Endothelial cell of umbilical vein (primary cell): ENCODE measurements around the gene ACSS1. TPM values are rescaled to one million over a fixed set of nuclear protein-coding genes. Genes with fewer than 3 reads are reported as not detected.

ENCODE experiments used
- BruUV-seq: library from RNA; stranded (reverse); fragments of 400-500 nt; replicated peaks from 2 replicates; lab custom pipeline; 2021; lab: Mats Ljungman, UMichigan
- CTCF ChIA-PET: fragments of 300-600, 350-600 bp; sonication (Branson Sonifier 250); formaldehyde crosslinking; loops from one replicate; lab custom pipeline; 2021; ENCODE audit warnings: antibody characterized with exemption, inconsistent platforms; lab: Charles Lee
- POLR2A ChIA-PET: fragments of 300-600, 350-600 bp; sonication (Branson Sonifier 250); formaldehyde crosslinking; loops from one replicate; lab custom pipeline; 2021; ENCODE audit warnings: antibody characterized with exemption, inconsistent platforms; lab: Charles Lee
- DNase-seq: peaks from one replicate; pipeline ENCODE4 v3.0.0-alpha.2; 2011; ENCODE audit warnings: low read depth, low spot score
- FAIRE-seq: peaks from 2 replicates; lab custom pipeline; 2011; peaks lifted over from hg19 to GRCh38; lab: Jason Lieb, UNC
- H2AFZ ChIP-seq: 2 replicates; pipeline ENCODE4 v1.6.0; 2012; ENCODE audit warnings: low read depth, low read length, control low read depth, inconsistent platforms
- H3K27ac ChIP-seq: 2 replicates; pipeline ENCODE4 v1.5.1; 2011; ENCODE audit warnings: low read depth, mild to moderate bottlenecking, control low read depth, low read length, moderate library complexity; ENCODE audit not compliant: insufficient read depth
- H3K27me3 ChIP-seq, 2 experiments: 2 replicates each; pipeline versions ENCODE4 v1.6.0 to v1.6.1; 2011; ENCODE audit warnings: low read length in 2 of 2, mixed read lengths in 1 of 2; ENCODE audit not compliant: control insufficient read depth in 2 of 2, insufficient read depth in 2 of 2
- H3K36me3 ChIP-seq, 2 experiments: 2 replicates in 1 of 2; 3 replicates in 1 of 2; pipeline ENCODE4 v1.5.1; 2011; ENCODE audit warnings: low read length in 2 of 2, mild to moderate bottlenecking in 1 of 2, moderate library complexity in 1 of 2; ENCODE audit not compliant: control insufficient read depth in 2 of 2, insufficient read depth in 2 of 2; ENCODE audit errors: extremely low read depth in 1 of 2
- H3K4me1 ChIP-seq: 3 replicates; pipeline ENCODE4 v1.5.1; 2011; ENCODE audit warnings: mild to moderate bottlenecking, low read length; ENCODE audit not compliant: control insufficient read depth, insufficient read depth; ENCODE audit errors: extremely low read depth
- H3K4me2 ChIP-seq: 2 replicates; pipeline ENCODE4 v1.6.1; 2011; ENCODE audit warnings: low read length, control low read depth, mixed read lengths; ENCODE audit not compliant: insufficient read depth
- H3K4me3 ChIP-seq, 3 experiments: fragments of 200-600 bp in 1 of 3; sonication (generic), shearing (Covaris generic) in 1 of 3; replicated peaks in 1 of 3; 2 replicates each; pipeline ENCODE4 v1.5.1; 2011 to 2016; ENCODE audit warnings: control low read depth in 3 of 3, low read length in 3 of 3, mild to moderate bottlenecking in 2 of 3, inconsistent platforms in 1 of 3, low read depth in 1 of 3, moderate library complexity in 1 of 3; ENCODE audit not compliant: insufficient read depth in 1 of 3
- H3K79me2 ChIP-seq: 2 replicates; pipeline ENCODE4 v1.6.0; 2012; ENCODE audit warnings: low read length, inconsistent platforms; ENCODE audit not compliant: control insufficient read depth, insufficient read depth
- H3K9ac ChIP-seq: replicated peaks from 2 replicates; pipeline ENCODE3; 2011; ENCODE audit warnings: low read length, control low read depth; ENCODE audit not compliant: insufficient read depth; ENCODE audit errors: extremely low read depth
- H3K9me1 ChIP-seq: replicated peaks from 3 replicates; pipeline ENCODE4 v1.6.0; 2011; ENCODE audit warnings: mild to moderate bottlenecking, low read length; ENCODE audit not compliant: control insufficient read depth, insufficient read depth; ENCODE audit errors: extremely low read depth
- H3K9me3 ChIP-seq: replicated peaks from 2 replicates; pipeline ENCODE4 v1.5.1; 2012; ENCODE audit warnings: low read length, inconsistent platforms; ENCODE audit not compliant: control insufficient read depth, insufficient read depth
- H4K20me1 ChIP-seq: replicated peaks from 2 replicates; pipeline ENCODE3; 2011; ENCODE audit warnings: mild to moderate bottlenecking, low read length; ENCODE audit not compliant: control insufficient read depth, insufficient read depth; ENCODE audit errors: extremely low read depth
- EZH2 ChIP-seq: IDR thresholded peaks from 2 replicates; pipeline ENCODE4 v1.6.1; 2012; ENCODE audit warnings: borderline replicate concordance, low read depth, mild to moderate bottlenecking, moderate library complexity, low read length, inconsistent platforms; ENCODE audit not compliant: severe bottlenecking
- FOS ChIP-seq: IDR thresholded peaks from 2 replicates; pipeline ENCODE4 v1.6.1; 2011; ENCODE audit warnings: mild to moderate bottlenecking, low read length, moderate library complexity, borderline replicate concordance; ENCODE audit not compliant: insufficient read depth
- GATA2 ChIP-seq: IDR thresholded peaks from 2 replicates; pipeline ENCODE4 v1.7.0; 2011; ENCODE audit warnings: low read depth, mild to moderate bottlenecking, moderate library complexity, mixed read lengths, low read length; ENCODE audit not compliant: insufficient read length, insufficient read depth
- JUN ChIP-seq: IDR thresholded peaks from 2 replicates; pipeline ENCODE4 v1.6.1; 2011; ENCODE audit warnings: borderline replicate concordance, low read depth; ENCODE audit not compliant: insufficient read length, insufficient read depth
- MYC ChIP-seq: IDR thresholded peaks from one replicate; pipeline ENCODE4 v1.6.1; 2011; ENCODE audit warnings: mild to moderate bottlenecking, low read depth, low read length
- POLR2A ChIP-seq: IDR thresholded peaks from 2 replicates; pipeline ENCODE4 v1.6.1; 2012; ENCODE audit warnings: low read depth, mild to moderate bottlenecking, control low read depth, low read length
- POLR2AphosphoS5 ChIP-seq: IDR thresholded peaks from 2 replicates; pipeline ENCODE4 v1.6.1; 2012; ENCODE audit warnings: low read depth, mild to moderate bottlenecking, control low read depth, low read length, moderate library complexity; ENCODE audit not compliant: insufficient read depth
- dilution Hi-C: fragments of 300-500 bp; cut with MboI; formaldehyde crosslinking; loops from one replicate; pipeline ENCODE4 v1.15.0; 2019; ENCODE audit warnings: low sequenced_read_pairs; ENCODE audit not compliant: extremely low pct_ligation_motif_present
- intact Hi-C: fragments of 100-400 bp; cut with micrococcal nuclease; formaldehyde crosslinking; loops from one replicate; pipeline ENCODE4 v1.10.0; 2022
- polyA plus RNA-seq, 4 experiments: library from polyadenylated mRNA; depleted of rRNA in 3 of 4; stranded (reverse) in 3 of 4; unstranded in 1 of 4; fragments of >200 nt; gene quantifications; 2 replicates each; pipeline versions ENCODE4 v1.2.1 to v1.2.3, GENCODE V29; 2011 to 2012; ENCODE audit warnings: missing spikeins in 1 of 4
- total RNA-seq: library from RNA; stranded (reverse); gene quantifications from 2 replicates; pipeline ENCODE4 v1.2.3, GENCODE V29; 2021
- TF ChIP-seq, protein P1 (sequence below), 2 donors: IDR thresholded peaks; 1 replicate in 1 of 2; 2 replicates in 1 of 2; pipeline ENCODE4 v1.5.1; 2011; ENCODE audit warnings: low read length in 2 of 2, mild to moderate bottlenecking in 2 of 2, moderate library complexity in 2 of 2, control low read depth in 1 of 2, inconsistent platforms in 1 of 2, low read depth in 1 of 2; ENCODE audit not compliant: insufficient read depth in 1 of 2; ENCODE audit errors: extremely low read depth in 1 of 2
- TF ChIP-seq, protein P2 (sequence below): IDR thresholded peaks from 2 replicates; pipeline ENCODE4 v1.6.1; 2011; ENCODE audit not compliant: insufficient read depth, insufficient read length

The ACSS1 gene
- total and polyA plus RNA-seq, 2 donors (not counting 3 experiments of a cell fraction or from before 2014, with no cell fraction given), result 6.2 to 17.9 TPM

DNA sequence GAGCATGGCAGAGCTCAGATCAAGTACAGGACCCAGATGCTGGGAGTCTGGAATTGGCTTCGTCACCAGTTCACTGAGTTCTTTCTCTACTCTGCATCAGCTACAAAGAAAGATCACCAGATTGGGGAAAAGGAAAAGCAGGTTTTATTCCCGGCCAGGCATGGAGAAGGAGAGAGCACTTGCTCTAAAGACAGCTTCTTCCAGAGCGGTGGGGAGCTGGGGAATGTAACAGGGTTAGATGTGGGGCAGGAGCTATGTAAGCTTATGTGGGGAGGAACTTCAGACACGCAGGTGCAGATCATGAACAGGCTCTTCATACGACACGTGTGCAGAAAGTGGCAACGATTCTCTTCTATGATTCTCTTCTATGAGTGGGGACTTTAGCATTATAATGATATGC, 4.9 kb upstream of the ACSS1 start:
- no peaks in the 10 kb centered on the region for H3K9me3 ChIP-seq
- no peaks in the 10 kb centered on the region for H4K20me1 ChIP-seq
- ChIA-PET CTCF (interaction anchor here (1.1 to 4.4 kb wide), 3 partner anchors 68 to 336 kb away, joined by 3 to 96 read pairs (median 7); partner anchors contain the start of genes APMAP and PYGB), POLR2A (interaction anchor here (0.6 kb wide), 1 partner anchor 274 kb away, joined by 4 read pairs; no protein-coding TSS in a partner anchor)
- no peak overlapping the region for H3K4me2 ChIP-seq
- no peak overlapping the region for H3K9ac ChIP-seq
- dilution Hi-C loops (no loop called here), intact Hi-C loops (no loop called here)
- no peak overlapping the region for H3K4me3 ChIP-seq
- H3K27ac ChIP-seq, result no peak overlapping the region
- FAIRE-seq, result no peak
- no peaks in the 10 kb centered on the region for H3K4me1 ChIP-seq
- TF ChIP-seq POLR2A (no peak), POLR2AphosphoS5 (no peak), FOS (no peak), MYC (no peak), EZH2 (no peak), GATA2 (no peak), JUN (no peak)
- TF ChIP-seq, protein P1, sequence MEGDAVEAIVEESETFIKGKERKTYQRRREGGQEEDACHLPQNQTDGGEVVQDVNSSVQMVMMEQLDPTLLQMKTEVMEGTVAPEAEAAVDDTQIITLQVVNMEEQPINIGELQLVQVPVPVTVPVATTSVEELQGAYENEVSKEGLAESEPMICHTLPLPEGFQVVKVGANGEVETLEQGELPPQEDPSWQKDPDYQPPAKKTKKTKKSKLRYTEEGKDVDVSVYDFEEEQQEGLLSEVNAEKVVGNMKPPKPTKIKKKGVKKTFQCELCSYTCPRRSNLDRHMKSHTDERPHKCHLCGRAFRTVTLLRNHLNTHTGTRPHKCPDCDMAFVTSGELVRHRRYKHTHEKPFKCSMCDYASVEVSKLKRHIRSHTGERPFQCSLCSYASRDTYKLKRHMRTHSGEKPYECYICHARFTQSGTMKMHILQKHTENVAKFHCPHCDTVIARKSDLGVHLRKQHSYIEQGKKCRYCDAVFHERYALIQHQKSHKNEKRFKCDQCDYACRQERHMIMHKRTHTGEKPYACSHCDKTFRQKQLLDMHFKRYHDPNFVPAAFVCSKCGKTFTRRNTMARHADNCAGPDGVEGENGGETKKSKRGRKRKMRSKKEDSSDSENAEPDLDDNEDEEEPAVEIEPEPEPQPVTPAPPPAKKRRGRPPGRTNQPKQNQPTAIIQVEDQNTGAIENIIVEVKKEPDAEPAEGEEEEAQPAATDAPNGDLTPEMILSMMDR (IDR thresholded peaks at IDR 0.05; ENCODE audit: extremely low read depth in 1 of 2, insufficient read depth in 1 of 2, low read depth in 1 of 2, low read length in 2 of 2), result no peak
- TF ChIP-seq, protein P2, sequence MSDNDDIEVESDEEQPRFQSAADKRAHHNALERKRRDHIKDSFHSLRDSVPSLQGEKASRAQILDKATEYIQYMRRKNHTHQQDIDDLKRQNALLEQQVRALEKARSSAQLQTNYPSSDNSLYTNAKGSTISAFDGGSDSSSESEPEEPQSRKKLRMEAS, result no peak
- DNase-seq, result no peak
- BruUV-seq, result no TSS peak
- H3K36me3 ChIP-seq, result no peaks in the 10 kb centered on the region
- peaks cover 15 to 16% of the 10 kb centered on the region in 2 experiments for H3K27me3 ChIP-seq
- no peaks in the 10 kb centered on the region for H3K9me1 ChIP-seq
- no peaks in the 10 kb centered on the region for H3K79me2 ChIP-seq
- H2AFZ ChIP-seq, result no peak overlapping the region
